Choroid plexus epithelial cell (primary cell): ENCODE results near the gene HBS1L.

Experiments
- DNase-seq: peaks from one replicate; pipeline ENCODE4 v3.0.0-alpha.2; 2010; ENCODE audit warnings: low read depth
- H3K4me3 ChIP-seq: 2 replicates; pipeline ENCODE4 v1.5.1; 2011; ENCODE audit warnings: low read depth, mild to moderate bottlenecking, control low read depth, low read length, moderate library complexity
- CTCF ChIP-seq: conservative IDR thresholded peaks from 2 replicates; pipeline ENCODE4 v1.5.1; 2011; ENCODE audit warnings: low read depth, mild to moderate bottlenecking, control low read depth, inconsistent platforms, low read length, moderate library complexity

The HBS1L gene

GRCh38 chr6:135054569-135055498, at the start of gene HBS1L:
Gene HBS1L (minus strand): TSS chr6:135054822. CDS start chr6:135054691, 131 bp downstream.
- H3K4me3 ChIP-seq: peak within 1 kb of the TSS; percentile 77
- TF ChIP-seq CTCF: no peak
- peak; percentile 99 for DNase-seq

GRCh38 chr6:135104199-135104598, 49.6 kb upstream of the HBS1L start:
- H3K4me3 ChIP-seq: no peak overlapping the region
- no peak for TF ChIP-seq CTCF
- no peak for DNase-seq

GRCh38 chr6:135102191-135102590, 47.6 kb upstream of the HBS1L start:
- TF ChIP-seq CTCF: no peak
- DNase-seq: no peak
- H3K4me3 ChIP-seq: no peak overlapping the region

GRCh38 chr6:135097172-135097571, 42.5 kb upstream of the HBS1L start:
- TF ChIP-seq CTCF: no peak
- H3K4me3 ChIP-seq: no peak overlapping the region
- DNase-seq: no peak

- TF ChIP-seq CTCF: no peak
- DNase-seq: no peak
- H3K4me3 ChIP-seq: no peak overlapping the region
Observed at GRCh38 chr6:135096403-135097130, 41.9 kb upstream of the HBS1L start.

GRCh38 chr6:135095716-135096115, 41.1 kb upstream of the HBS1L start:
- no peak for TF ChIP-seq CTCF
- DNase-seq: no peak
- no peak overlapping the region for H3K4me3 ChIP-seq

GRCh38 chr6:135094403-135094821, 39.8 kb upstream of the HBS1L start:
- no peak for TF ChIP-seq CTCF
- no peak overlapping the region for H3K4me3 ChIP-seq
- peak; percentile 11 for DNase-seq
